ENCODE data around the gene PMPCB.
A peak's percentile ranks its signal among the peaks of the same experiment; 100 is the strongest.
"Not testable (repeated sequence)": the region's sequence is repeated elsewhere in the genome, so short reads cannot be mapped to it uniquely, and the experiment has no call there.

The PMPCB gene, protein sequence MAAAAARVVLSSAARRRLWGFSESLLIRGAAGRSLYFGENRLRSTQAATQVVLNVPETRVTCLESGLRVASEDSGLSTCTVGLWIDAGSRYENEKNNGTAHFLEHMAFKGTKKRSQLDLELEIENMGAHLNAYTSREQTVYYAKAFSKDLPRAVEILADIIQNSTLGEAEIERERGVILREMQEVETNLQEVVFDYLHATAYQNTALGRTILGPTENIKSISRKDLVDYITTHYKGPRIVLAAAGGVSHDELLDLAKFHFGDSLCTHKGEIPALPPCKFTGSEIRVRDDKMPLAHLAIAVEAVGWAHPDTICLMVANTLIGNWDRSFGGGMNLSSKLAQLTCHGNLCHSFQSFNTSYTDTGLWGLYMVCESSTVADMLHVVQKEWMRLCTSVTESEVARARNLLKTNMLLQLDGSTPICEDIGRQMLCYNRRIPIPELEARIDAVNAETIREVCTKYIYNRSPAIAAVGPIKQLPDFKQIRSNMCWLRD

DNA sequence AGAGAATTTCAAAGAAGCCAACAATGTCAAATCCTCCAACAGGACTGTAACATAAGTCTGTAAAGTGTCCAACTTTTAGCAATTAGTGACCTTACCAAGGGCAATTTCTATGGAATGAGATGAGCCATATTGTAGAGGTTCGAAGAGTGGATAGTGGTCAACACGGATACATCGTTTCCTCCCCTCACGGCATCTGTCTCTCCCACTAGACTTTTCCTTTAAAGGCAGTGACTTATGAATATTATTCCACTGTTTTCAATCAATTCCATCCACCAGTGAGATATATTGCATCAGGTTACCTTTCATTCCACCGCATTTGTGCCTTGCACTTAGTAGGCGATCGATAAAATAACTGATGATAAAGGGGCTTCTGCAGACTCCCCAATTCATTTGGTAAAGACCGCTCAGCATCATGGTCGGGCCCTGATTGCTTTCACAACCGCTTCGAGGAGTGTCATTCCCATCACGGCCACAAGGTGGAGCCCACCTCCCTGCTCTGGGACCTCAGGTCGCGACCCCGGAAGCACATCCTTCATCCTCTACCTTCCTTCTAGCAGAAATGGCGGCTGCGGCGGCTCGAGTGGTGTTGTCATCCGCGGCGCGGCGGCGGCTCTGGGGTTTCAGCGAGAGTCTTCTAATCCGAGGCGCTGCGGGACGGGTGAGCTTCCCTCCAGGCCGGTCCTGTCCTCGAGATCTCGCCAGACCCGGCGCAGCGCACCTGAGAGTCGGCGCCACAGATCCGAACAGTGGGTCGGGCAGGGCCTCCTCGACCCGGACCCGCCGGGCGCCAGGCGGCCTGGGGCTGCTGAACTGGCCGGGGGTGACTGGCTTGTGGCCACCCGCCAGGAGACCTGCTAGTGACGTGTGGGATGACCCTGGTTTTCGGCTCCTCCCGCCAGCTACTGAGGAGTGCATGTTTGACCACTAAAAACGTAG is at the start of gene PMPCB:
Gene PMPCB (plus strand): TSS at position 535 of the 936 bp plus-strand sequence. CDS start 25 bp downstream, at position 560.
- peak within 1 kb of the TSS; percentile 81 for H3K4me3 ChIP-seq (ENCODE audit: low read depth, low read length)
- TF ChIP-seq, protein P1, sequence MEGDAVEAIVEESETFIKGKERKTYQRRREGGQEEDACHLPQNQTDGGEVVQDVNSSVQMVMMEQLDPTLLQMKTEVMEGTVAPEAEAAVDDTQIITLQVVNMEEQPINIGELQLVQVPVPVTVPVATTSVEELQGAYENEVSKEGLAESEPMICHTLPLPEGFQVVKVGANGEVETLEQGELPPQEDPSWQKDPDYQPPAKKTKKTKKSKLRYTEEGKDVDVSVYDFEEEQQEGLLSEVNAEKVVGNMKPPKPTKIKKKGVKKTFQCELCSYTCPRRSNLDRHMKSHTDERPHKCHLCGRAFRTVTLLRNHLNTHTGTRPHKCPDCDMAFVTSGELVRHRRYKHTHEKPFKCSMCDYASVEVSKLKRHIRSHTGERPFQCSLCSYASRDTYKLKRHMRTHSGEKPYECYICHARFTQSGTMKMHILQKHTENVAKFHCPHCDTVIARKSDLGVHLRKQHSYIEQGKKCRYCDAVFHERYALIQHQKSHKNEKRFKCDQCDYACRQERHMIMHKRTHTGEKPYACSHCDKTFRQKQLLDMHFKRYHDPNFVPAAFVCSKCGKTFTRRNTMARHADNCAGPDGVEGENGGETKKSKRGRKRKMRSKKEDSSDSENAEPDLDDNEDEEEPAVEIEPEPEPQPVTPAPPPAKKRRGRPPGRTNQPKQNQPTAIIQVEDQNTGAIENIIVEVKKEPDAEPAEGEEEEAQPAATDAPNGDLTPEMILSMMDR (IDR thresholded peaks at IDR 0.05; ENCODE audit: low read depth, low read length): peak; percentile 95
- TF ChIP-seq, protein P2, sequence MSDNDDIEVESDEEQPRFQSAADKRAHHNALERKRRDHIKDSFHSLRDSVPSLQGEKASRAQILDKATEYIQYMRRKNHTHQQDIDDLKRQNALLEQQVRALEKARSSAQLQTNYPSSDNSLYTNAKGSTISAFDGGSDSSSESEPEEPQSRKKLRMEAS (IDR thresholded peaks at IDR 0.05; ENCODE audit: low read depth, low read length): peak; percentile 81
- TF ChIP-seq POLR2A (IDR thresholded peaks at IDR 0.05; ENCODE audit: extremely low read depth, insufficient read length) (peak; percentile 75), MYC (IDR thresholded peaks at IDR 0.05; ENCODE audit: low read depth, low read length) (peak; percentile 84)
- peak; percentile 95 for DNase-seq (ENCODE audit: low read depth)

DNA sequence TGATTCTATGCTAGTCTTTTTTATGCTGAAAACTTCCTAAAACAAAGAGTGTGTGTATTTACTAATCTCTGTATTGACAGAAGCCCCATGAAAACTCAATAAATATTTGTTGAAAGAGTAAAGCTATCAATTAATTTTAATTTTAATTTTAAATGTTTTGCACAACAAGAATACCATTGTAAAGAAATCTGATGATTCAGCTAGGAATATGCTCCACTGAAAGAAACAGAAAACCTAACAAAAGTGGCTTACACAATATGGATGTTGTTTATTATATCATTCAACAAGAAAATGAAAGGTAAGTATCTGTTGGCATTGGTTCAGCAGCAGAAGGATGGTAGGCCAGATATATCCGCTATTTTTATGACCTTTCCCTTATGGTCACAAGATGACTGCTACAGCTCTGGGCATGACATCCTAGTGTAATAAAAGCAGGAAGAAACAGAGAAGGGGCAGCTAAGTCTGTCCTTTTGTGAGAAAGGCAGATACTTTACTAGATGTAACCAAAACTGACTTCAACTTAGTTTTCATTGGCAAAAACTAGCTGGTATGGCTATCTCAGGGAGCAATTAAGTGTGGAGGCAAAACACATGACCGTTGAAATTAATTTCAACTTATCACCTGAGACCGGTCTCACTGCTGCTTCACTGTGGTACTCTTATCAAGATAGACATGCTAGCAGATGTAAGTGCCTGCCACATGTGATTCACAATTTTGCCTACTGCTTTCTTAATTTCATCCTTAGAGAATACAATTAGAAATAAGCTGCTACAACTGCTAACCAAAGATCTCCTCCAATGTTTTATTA is 43.3 kb upstream of the PMPCB start:
- DNase-seq (ENCODE audit: low read depth): not testable (repeated sequence)

DNA sequence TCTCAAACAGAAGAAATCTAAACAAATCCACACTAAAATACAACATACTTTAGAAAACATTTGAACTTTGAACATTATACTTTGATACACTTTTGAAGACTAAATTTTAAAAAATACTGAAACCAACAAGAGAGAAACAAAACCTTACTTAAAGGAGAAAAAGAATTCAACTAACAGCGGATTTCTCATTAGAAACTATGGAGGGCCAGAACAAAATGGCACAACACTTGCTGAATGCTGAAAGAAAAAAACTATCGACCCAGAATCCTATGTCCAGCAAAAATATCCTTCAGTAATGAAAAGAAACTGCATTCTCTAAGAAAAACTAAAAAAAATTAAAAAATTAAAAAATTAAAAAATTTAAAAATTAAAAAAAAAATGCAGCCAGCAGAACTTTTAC is 33.2 kb upstream of the PMPCB start:
- not testable (repeated sequence) for H3K4me3 ChIP-seq (ENCODE audit: low read depth, low read length); DNase-seq (ENCODE audit: low read depth)

More for the DNA sequence above, 43.3 kb upstream of the PMPCB start:
- H3K4me3 ChIP-seq (ENCODE audit: low read depth, low read length): not testable (repeated sequence)

DNA sequence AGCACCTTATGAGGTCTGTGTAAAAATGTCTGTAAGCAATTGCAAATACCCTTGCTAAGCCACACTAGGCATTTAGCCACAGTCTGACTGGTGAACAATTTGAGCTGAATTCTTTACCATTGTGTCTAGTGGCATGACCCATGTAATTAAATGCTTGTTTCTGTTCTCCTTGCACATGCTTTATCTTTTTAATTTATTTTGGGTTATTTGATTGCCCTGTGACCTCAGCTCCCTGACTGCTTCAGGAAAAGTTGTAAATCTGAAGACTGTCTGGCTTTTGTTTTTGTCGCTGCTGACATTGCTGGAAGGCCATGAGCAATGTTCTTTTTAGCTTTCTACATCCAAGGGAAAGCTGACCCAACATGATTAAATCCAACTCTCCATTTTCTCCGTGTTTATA is 31.0 kb upstream of the PMPCB start:
- H3K4me3 ChIP-seq (ENCODE audit: low read depth, low read length); DNase-seq (ENCODE audit: low read depth): not testable (repeated sequence)

DNA sequence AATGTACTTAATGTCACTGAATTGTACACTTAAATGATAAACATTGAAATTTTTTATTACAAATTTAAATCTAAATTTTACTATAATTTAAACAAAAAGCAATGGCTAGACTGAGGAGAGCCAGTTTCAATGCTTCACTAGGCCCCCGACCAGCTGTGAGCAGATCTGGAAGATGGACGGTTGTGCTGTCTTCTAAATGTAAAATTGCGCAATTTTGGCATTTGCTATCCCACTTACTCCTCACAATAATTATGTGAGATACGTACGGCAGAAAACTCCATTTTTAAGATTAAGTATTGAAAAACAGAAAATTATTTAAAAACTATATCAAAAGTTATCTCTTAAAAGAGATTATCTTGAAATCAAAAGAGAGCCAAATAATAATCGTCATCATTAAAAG is 23.9 kb upstream of the PMPCB start:
- H3K4me3 ChIP-seq (ENCODE audit: low read depth, low read length); DNase-seq (ENCODE audit: low read depth): not testable (repeated sequence)

DNA sequence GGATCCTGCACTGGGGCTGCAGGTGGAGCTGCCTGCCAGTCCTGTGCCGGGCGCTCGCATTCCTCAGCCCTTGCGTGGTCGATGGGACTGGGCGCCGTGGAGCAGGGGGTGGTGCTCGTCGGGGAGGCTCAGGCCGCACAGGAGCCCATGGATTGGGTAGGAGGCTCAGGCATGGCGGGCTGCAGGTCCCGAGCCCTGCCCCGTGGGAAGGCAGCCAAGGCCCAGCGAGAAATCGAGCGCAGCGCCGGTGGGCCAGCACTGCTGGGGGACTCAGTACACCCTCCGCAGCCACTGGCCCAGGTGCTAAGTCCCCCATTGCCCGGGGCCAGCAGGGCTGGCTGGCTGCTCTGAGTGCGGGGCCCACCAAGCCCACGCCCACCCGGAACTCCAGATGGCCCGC is 22.4 kb upstream of the PMPCB start:
- not testable (repeated sequence) for H3K4me3 ChIP-seq (ENCODE audit: low read depth, low read length); DNase-seq (ENCODE audit: low read depth)

DNA sequence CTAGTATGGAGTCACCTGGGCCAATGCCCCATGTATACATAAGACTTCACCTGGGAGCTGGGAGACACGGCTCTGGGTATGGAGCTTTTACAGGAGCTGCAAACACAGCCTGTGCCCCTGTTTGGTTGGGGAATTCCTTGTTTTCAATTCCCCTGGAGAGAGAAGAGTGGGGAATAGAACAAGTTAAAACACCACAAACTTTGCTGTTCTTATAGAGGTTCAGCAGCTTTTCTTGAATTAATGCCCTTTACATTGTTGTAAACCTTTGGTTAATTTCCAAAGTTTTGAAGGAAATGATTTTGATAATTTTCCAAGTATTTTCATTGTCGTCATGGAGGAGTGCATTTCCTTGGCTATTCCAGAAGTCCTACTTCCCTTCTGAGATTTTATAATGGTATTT is 19.0 kb upstream of the PMPCB start:
- H3K4me3 ChIP-seq (ENCODE audit: low read depth, low read length): peak overlapping the region; percentile 9
- DNase-seq (ENCODE audit: low read depth): not testable (repeated sequence)

DNA sequence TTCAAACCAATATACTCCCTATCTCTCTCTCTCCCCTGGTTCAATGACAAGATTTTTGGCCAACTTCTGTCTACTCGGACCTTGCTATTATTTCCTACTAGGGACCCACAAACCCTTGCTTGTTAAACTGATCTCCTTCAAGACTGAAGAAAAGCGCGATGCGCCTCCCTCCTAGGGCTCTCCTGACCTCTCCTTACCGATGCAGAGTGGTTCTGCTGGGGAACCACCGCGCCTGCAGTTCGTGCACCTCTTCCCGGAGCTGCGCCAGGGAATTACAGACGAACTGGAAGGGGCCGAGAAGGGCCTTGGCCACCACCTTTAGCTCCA is 17.6 kb upstream of the PMPCB start:
- peak; percentile 77 for DNase-seq (ENCODE audit: low read depth)
- peak overlapping the region; percentile 70 for H3K4me3 ChIP-seq (ENCODE audit: low read depth, low read length)

DNA sequence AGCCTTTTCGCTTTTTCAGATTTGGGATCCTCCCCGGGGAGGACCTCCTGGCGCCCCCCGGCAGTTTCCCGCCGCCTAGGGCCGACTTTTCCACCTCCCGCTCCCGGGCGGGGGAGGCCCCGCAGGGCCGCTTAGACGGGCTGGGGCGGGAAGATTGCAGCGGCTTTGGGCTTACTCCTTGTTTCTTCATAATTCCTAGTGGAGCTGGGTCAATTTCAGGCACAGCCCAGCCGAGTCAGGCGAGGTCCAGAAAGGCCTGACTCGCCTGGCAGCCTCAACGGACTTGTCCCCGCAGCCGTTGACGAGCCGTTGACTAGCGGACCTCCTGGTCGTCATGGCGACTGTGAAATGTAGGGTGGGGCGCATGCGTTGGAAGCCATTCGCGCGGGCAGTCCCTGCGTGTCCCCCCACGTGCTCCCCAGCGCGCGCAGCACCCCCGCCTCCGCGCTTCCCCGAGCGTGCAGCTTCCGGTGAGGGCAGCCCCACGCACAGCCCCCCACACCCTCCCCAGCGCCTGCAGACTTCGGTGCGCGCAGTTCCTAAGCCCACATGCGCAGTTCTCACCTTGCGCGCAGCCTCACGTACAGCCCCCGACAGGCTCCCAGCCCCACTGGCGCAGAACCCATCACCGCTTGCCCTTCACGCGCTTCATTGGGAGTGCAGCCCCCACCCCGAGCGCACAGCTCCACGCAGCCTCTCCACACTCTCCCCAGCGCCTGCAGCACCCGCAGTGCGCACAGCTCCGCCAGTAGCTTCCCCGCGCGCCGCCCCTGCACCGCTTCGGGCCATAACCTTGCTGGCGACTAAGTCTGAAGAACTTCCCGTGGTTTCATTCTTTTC is 17.1 kb upstream of the PMPCB start:
- DNase-seq (ENCODE audit: low read depth): peak; percentile 92
- peak overlapping the region; percentile 70 for H3K4me3 ChIP-seq (ENCODE audit: low read depth, low read length)

DNA sequence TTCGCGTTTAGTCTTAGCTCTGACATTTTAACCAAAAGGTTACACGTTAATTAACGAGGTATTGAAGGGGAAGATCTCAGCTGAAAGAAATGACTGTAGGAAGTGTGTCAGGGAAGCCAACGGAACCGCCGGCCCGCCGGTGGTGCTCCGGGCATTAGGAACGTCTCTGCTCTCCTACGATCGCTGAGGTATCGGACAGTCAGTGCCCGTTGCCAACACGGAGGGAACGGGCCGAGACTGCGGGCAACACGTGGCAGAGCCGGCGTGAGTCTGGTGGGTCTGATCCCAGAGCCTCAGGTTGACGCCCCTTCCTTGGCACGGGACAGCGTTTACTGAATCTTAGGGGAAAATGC is 16.5 kb upstream of the PMPCB start:
- peak overlapping the region; percentile 70 for H3K4me3 ChIP-seq (ENCODE audit: low read depth, low read length)
- DNase-seq (ENCODE audit: low read depth): peak; percentile 24

DNA sequence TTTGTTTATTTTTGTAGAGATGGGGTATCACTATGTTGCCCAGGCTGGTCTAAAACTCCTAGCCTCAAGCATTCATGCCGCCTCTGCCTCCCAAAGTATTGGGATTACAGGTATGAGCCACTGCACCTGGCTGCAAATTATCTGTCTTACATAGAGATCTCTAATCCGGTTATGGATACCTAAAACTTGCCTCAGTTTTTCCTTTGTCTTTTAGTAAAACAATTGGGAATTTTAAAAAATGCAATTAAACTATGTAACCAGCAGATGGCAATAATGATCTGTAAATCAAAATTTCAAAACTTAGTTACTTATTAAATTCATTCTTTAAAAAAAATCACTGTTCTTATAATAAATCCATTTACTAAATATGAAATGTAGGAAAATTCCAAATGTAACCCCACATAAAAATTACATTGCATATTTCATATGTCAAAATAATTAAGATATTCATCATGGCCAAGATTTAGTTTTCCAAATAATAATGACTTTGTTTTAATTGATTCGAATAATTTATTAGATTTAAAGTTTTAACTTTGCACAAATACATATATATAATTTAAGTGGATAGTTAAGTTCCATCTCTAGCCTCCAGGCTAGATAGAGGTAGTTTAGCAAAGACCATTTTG is 14.3 kb upstream of the PMPCB start:
- not testable (repeated sequence) for DNase-seq (ENCODE audit: low read depth); H3K4me3 ChIP-seq (ENCODE audit: low read depth, low read length)

Measured in NB4 (cell line).